ENCODE results near the gene CAPN12. TPM values are rescaled to one million over a fixed set of nuclear protein-coding genes. Genes with fewer than 3 reads are reported as not detected.

Gene CAPN12
- total and polyA plus RNA-seq, 10 of the 15 experiments (the other 5 are each of a cell fraction or from before 2014, with no cell fraction given), result 0.64 to 4.6 (median 2.0) TPM

DNA sequence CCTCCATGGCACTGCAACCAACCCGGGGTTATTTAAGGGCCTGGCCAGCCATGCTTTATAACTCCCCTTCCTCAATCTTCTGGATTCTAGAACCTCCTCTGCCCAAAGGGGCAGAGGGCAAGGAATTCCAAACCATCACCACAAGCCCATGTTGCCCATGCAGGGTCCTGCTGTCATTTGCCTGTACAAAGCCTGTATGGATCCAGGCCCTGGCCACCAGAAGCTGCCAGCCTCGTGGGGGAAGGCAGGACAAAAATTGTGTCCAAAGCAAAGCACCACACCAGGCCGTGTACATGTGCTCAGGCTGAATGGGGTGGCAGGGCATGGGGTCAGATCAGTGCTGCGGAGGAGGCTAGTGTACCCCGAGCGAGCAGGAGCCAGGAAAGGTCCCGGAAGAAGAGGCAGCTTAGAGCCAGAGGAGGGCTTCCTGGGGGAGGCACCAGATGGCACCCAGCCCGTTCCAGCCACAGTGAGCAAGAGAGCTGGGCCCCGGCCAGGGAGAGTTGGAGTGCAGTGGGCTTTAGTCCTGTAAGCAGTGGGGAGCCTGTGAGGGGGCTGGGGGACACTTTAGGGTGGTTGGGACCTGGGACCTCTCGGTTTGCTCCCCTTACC, 35.8 kb downstream of the CAPN12 start:
- no peak overlapping the region for H3K4me2 ChIP-seq (ENCODE audit: control insufficient read depth, insufficient read depth)
- H3K4me1 ChIP-seq (ENCODE audit: control insufficient read depth, insufficient read depth, low read length), result no peaks in the 10 kb centered on the region
- no peak overlapping the region for H2AFZ ChIP-seq (ENCODE audit: control insufficient read depth, low read depth, low read length)
- FAIRE-seq, result no peak
- ChIA-PET CTCF (interaction anchor here (0.5 kb wide), 1 partner anchor 205 kb away, joined by 3 read pairs; no protein-coding TSS in a partner anchor), SMC1A (ENCODE audit: uncharacterized antibody, unreplicated experiment) (no interaction called here), POLR2A (no interaction called here), RAD21 (ENCODE audit: unreplicated experiment) (no interaction called here)
- ATAC-seq, result no peak
- no peak overlapping the region for H3K9ac ChIP-seq (ENCODE audit: control insufficient read depth, insufficient read depth, low read length)
- H3K27ac ChIP-seq (ENCODE audit: control insufficient read depth, insufficient read depth), result no peak overlapping the region
- in situ Hi-C loops (cut with MboI) (no loop called here), intact Hi-C loops (cut with micrococcal nuclease; ENCODE audit: unreplicated experiment) (no loop called here)
- H3K27me3 ChIP-seq (replicated peaks in 1 of 2; ENCODE audit: control insufficient read depth in 2 of 2, insufficient read depth in 2 of 2, low read length in 1 of 2), result no peaks in the 10 kb centered on the region
- H3K36me3 ChIP-seq (ENCODE audit: control insufficient read depth in 2 of 2, insufficient read depth in 2 of 2, low read length in 1 of 2), result peaks cover 30 to 54% of the 10 kb centered on the region in 2 experiments
- no peak for DNase-seq (ENCODE audit: low read depth, low spot score)
- no peak overlapping the region for H3K4me3 ChIP-seq
- WGBS (ENCODE audit: insufficient coverage, insufficient replicate concordance, low lambda C conversion rate, missing lambda C conversion rate), result 86% methylated on average over 10 of the region's 10 CpGs
- H3K79me2 ChIP-seq (ENCODE audit: control insufficient read depth, insufficient read depth, low read length), result no peaks in the 10 kb centered on the region
- H4K20me1 ChIP-seq (ENCODE audit: control insufficient read depth, insufficient read depth), result no peaks in the 10 kb centered on the region
- TF ChIP-seq RAD21 (IDR thresholded peaks at IDR 0.05; ENCODE audit: insufficient read depth, low read depth, low read length) (no peak), SIN3A (IDR thresholded peaks at IDR 0.05; ENCODE audit: low read depth, low read length) (no peak), TCF3 (IDR thresholded peaks at IDR 0.05; ENCODE audit: borderline replicate concordance, insufficient read depth, low read depth, low read length) (no peak)
- no TSS peak for BruUV-seq (replicated peaks)
- H3K9me3 ChIP-seq (replicated peaks; ENCODE audit: control insufficient read depth, insufficient read depth, low read length), result no peaks in the 10 kb centered on the region

- Histone ChIP-seq H3K9ac (ENCODE audit: control insufficient read depth, insufficient read depth, low read length) (no peak overlapping the region), H3K27me3 (replicated peaks in 1 of 2; ENCODE audit: control insufficient read depth in 2 of 2, insufficient read depth in 2 of 2, low read length in 1 of 2) (no peaks in the 10 kb centered on the region), H3K9me3 (replicated peaks; ENCODE audit: control insufficient read depth, insufficient read depth, low read length) (no peaks in the 10 kb centered on the region), H3K36me3 (ENCODE audit: control insufficient read depth in 2 of 2, insufficient read depth in 2 of 2, low read length in 1 of 2) (peaks cover 32 to 59% of the 10 kb centered on the region in 2 experiments; a peak in 3 of 4 replicates), H3K4me2 (ENCODE audit: control insufficient read depth, insufficient read depth) (no peak overlapping the region), H3K4me1 (ENCODE audit: control insufficient read depth, insufficient read depth, low read length) (no peaks in the 10 kb centered on the region), H2AFZ (ENCODE audit: control insufficient read depth, low read depth, low read length) (no peak overlapping the region), H3K79me2 (ENCODE audit: control insufficient read depth, insufficient read depth, low read length) (no peaks in the 10 kb centered on the region), H3K27ac (ENCODE audit: control insufficient read depth, insufficient read depth) (no peak overlapping the region), H4K20me1 (ENCODE audit: control insufficient read depth, insufficient read depth) (no peaks in the 10 kb centered on the region), H3K4me3 (no peak overlapping the region)
- ChIA-PET SMC1A (ENCODE audit: uncharacterized antibody, unreplicated experiment) (no interaction called here), CTCF (no interaction called here), POLR2A (no interaction called here), RAD21 (ENCODE audit: unreplicated experiment) (no interaction called here)
- in situ Hi-C loops (cut with MboI), result no loop called here
- DNase-seq (ENCODE audit: low read depth, low spot score), result no peak
- ATAC-seq, result no peak
- BruUV-seq (replicated peaks), result no TSS peak
- 89% methylated on average over 10 of the region's 10 CpGs for WGBS (ENCODE audit: insufficient coverage, insufficient replicate concordance, low lambda C conversion rate, missing lambda C conversion rate)
- TF ChIP-seq STAT1 (conservative IDR thresholded peaks at IDR 0.05) (no peak), NFYB (IDR thresholded peaks at IDR 0.05; ENCODE audit: insufficient read depth, low read depth, low read length) (no peak), ZNF622 (IDR thresholded peaks at IDR 0.05) (no peak)
- TF ChIP-seq, protein P1, sequence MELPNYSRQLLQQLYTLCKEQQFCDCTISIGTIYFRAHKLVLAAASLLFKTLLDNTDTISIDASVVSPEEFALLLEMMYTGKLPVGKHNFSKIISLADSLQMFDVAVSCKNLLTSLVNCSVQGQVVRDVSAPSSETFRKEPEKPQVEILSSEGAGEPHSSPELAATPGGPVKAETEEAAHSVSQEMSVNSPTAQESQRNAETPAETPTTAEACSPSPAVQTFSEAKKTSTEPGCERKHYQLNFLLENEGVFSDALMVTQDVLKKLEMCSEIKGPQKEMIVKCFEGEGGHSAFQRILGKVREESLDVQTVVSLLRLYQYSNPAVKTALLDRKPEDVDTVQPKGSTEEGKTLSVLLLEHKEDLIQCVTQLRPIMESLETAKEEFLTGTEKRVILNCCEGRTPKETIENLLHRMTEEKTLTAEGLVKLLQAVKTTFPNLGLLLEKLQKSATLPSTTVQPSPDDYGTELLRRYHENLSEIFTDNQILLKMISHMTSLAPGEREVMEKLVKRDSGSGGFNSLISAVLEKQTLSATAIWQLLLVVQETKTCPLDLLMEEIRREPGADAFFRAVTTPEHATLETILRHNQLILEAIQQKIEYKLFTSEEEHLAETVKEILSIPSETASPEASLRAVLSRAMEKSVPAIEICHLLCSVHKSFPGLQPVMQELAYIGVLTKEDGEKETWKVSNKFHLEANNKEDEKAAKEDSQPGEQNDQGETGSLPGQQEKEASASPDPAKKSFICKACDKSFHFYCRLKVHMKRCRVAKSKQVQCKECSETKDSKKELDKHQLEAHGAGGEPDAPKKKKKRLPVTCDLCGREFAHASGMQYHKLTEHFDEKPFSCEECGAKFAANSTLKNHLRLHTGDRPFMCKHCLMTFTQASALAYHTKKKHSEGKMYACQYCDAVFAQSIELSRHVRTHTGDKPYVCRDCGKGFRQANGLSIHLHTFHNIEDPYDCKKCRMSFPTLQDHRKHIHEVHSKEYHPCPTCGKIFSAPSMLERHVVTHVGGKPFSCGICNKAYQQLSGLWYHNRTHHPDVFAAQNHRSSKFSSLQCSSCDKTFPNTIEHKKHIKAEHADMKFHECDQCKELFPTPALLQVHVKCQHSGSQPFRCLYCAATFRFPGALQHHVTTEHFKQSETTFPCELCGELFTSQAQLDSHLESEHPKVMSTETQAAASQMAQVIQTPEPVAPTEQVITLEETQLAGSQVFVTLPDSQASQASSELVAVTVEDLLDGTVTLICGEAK (IDR thresholded peaks at IDR 0.05; ENCODE audit: borderline replicate concordance), result no peak
- intact Hi-C loops (cut with micrococcal nuclease; ENCODE audit: unreplicated experiment), result no loop called here
- FAIRE-seq, result no peak
Observed at GRCh38 chr19:38707512-38708114, 36.7 kb downstream of the CAPN12 start.

All from GM12878 (cell line).